Measurements from ENCODE around the gene PTH1R.
"Not testable (repeated sequence)": the region's sequence is repeated elsewhere in the genome, so short reads cannot be mapped to it uniquely, and the experiment has no call there.

- not testable (repeated sequence) for TF ChIP-seq CTCF (IDR thresholded peaks at IDR 0.05; ENCODE audit: low read depth, low read length, poor library complexity, severe bottlenecking); EZH2phosphoT487 (IDR thresholded peaks at IDR 0.05; ENCODE audit: borderline replicate concordance, low read length)
Measured at GRCh38 chr3:46910914-46911313, 33.4 kb downstream of the PTH1R start.
